Tibial nerve (tissue), 4 donors: ENCODE results near the gene DPM2.

Experiments used
- EP300 ChIP-seq, 2 donors: sonication (generic); formaldehyde crosslinking; IDR thresholded peaks; one replicate each; pipeline ENCODE4 v1.6.1; 2017; ENCODE audit warnings: antibody characterized with exemption in 2 of 2, mild to moderate bottlenecking in 1 of 2
- TF ChIP-seq, protein P1 (sequence below), 5 experiments: fragments of 200-600 bp in 3 of 5; fragments of 450-650 bp in 2 of 5; sonication (generic) in 3 of 5; IDR thresholded peaks; one replicate each; pipeline ENCODE4 v1.5.1; 2016 to 2019; ENCODE audit warnings: antibody characterized with exemption in 5 of 5, mild to moderate bottlenecking in 3 of 5, moderate library complexity in 2 of 5

DNA sequence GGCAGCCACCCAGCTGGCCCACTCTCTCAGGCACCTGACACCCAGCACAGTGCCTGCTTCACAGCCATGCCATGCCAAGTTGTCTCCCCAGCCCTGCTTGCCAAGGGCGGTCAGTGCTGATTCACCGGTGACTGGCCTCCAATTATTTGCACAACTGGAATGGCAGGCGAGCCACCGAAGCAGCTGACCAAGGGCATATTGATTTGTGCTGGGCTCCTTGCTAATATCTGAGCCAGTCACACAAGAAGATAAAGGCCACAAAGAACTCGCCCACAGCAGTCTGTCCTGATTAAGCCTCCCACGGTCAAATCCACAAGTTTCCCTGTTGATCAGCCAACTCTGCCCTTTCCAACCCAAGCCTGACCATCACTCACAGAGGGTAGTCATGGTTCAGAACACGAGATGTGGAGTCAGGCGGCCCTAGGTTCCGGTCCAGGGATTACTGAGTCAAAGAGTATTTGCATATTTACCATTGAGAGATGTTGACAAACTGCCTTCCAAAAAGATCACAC, 49.5 kb upstream of the DPM2 start:
- TF ChIP-seq, protein P1, sequence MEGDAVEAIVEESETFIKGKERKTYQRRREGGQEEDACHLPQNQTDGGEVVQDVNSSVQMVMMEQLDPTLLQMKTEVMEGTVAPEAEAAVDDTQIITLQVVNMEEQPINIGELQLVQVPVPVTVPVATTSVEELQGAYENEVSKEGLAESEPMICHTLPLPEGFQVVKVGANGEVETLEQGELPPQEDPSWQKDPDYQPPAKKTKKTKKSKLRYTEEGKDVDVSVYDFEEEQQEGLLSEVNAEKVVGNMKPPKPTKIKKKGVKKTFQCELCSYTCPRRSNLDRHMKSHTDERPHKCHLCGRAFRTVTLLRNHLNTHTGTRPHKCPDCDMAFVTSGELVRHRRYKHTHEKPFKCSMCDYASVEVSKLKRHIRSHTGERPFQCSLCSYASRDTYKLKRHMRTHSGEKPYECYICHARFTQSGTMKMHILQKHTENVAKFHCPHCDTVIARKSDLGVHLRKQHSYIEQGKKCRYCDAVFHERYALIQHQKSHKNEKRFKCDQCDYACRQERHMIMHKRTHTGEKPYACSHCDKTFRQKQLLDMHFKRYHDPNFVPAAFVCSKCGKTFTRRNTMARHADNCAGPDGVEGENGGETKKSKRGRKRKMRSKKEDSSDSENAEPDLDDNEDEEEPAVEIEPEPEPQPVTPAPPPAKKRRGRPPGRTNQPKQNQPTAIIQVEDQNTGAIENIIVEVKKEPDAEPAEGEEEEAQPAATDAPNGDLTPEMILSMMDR (IDR thresholded peaks at IDR 0.05), result no peak
- no peak for TF ChIP-seq EP300 (IDR thresholded peaks at IDR 0.05)
